Measurements from ENCODE around the gene GIMAP1.
"Not testable (repeated sequence)": the region's sequence is repeated elsewhere in the genome, so short reads cannot be mapped to it uniquely, and the experiment has no call there.

Gene GIMAP1

GRCh38 chr7:150716368-150716767, at the start of gene GIMAP1:
Gene GIMAP1, plus strand, starts transcription at chr7:150716613. Its CDS starts 2,435 bp downstream, at chr7:150719048.
- no peak for DNase-seq

GRCh38 chr7:150668472-150668911, 47.9 kb upstream of the GIMAP1 start:
- no peak for DNase-seq

GRCh38 chr7:150668977-150669376, 47.4 kb upstream of the GIMAP1 start:
- no peak for DNase-seq

- DNase-seq = not testable (repeated sequence)
Measured at GRCh38 chr7:150671798-150672585, 44.4 kb upstream of the GIMAP1 start.

- DNase-seq = no peak
Measured at GRCh38 chr7:150675714-150676113, 40.7 kb upstream of the GIMAP1 start.

GRCh38 chr7:150676276-150676675, 40.1 kb upstream of the GIMAP1 start:
- not testable (repeated sequence) for DNase-seq

GRCh38 chr7:150676854-150677253, 39.6 kb upstream of the GIMAP1 start:
- not testable (repeated sequence) for DNase-seq

GRCh38 chr7:150678601-150679000, 37.8 kb upstream of the GIMAP1 start:
- DNase-seq = not testable (repeated sequence)

GRCh38 chr7:150680364-150680763, 36.0 kb upstream of the GIMAP1 start:
- DNase-seq = not testable (repeated sequence)

- no peak for DNase-seq
Measured at GRCh38 chr7:150685219-150686029, 31.0 kb upstream of the GIMAP1 start, which contains the start of gene GIMAP2. Gene GIMAP2, plus strand, starts transcription at chr7:150685706. Its CDS starts 1,354 bp downstream, at chr7:150687060.

- no peak for DNase-seq
Measured at GRCh38 chr7:150686030-150686631, 30.3 kb upstream of the GIMAP1 start.

- no peak for DNase-seq
Measured at GRCh38 chr7:150688630-150689029, 27.8 kb upstream of the GIMAP1 start.

GRCh38 chr7:150695654-150696053, 20.8 kb upstream of the GIMAP1 start:
- DNase-seq = no peak

GRCh38 chr7:150703209-150703608, 13.2 kb upstream of the GIMAP1 start:
- no peak for DNase-seq

- no peak for DNase-seq
Measured at GRCh38 chr7:150715293-150715692, 1.1 kb upstream of the GIMAP1 start.

- DNase-seq = no peak
Measured at GRCh38 chr7:150715738-150716137, 675 bp upstream of the GIMAP1 start.

- DNase-seq = no peak
Measured at GRCh38 chr7:150716939-150717338, 526 bp downstream of the GIMAP1 start.

- no peak for DNase-seq
Measured at GRCh38 chr7:150717814-150718420, 1.5 kb downstream of the GIMAP1 start.

- no peak for DNase-seq
Measured at GRCh38 chr7:150719436-150719835, 3.0 kb downstream of the GIMAP1 start.

GRCh38 chr7:150719960-150720891, 3.8 kb downstream of the GIMAP1 start:
- no peak for DNase-seq

- DNase-seq = no peak
Measured at GRCh38 chr7:150721970-150722373, 5.6 kb downstream of the GIMAP1 start.

GRCh38 chr7:150722431-150722931, 6.1 kb downstream of the GIMAP1 start:
- no peak for DNase-seq

Data from NCI-H1092 (cell line).